Chondrocyte (in vitro differentiated cells): ENCODE measurements around the gene MYL10. TPM values are rescaled to one million over a fixed set of nuclear protein-coding genes. Genes with fewer than 3 reads are reported as not detected.

Experiments
- DNase-seq: peaks from one replicate; pipeline ENCODE4 v3.0.0; 2021; ENCODE audit warnings: mixed read lengths, low spot score
- H3K27ac Mint-ChIP-seq: one replicate; pipeline ENCODE4 v1.8.0; 2021; ENCODE audit warnings: mild to moderate bottlenecking, moderate library complexity, mixed read lengths; ENCODE audit not compliant: unreplicated experiment
- H3K27me3 Mint-ChIP-seq: 2 replicates; pipeline ENCODE4 v1.8.0; 2021; ENCODE audit warnings: low read depth, mixed read lengths
- H3K36me3 Mint-ChIP-seq: 2 replicates; pipeline ENCODE4 v1.8.0; 2021; ENCODE audit warnings: low read depth, mixed read lengths
- H3K4me1 Mint-ChIP-seq: 2 replicates; pipeline ENCODE4 v1.8.0; 2021; ENCODE audit warnings: low read depth, mild to moderate bottlenecking, mixed read lengths
- H3K4me3 Mint-ChIP-seq: one replicate; pipeline ENCODE4 v1.8.0; 2021; ENCODE audit warnings: mild to moderate bottlenecking, moderate library complexity, mixed read lengths; ENCODE audit not compliant: unreplicated experiment
- H3K9me3 Mint-ChIP-seq: 2 replicates; pipeline ENCODE4 v1.8.0; 2021; ENCODE audit warnings: low read depth, mixed read lengths
- CTCF ChIP-seq: fragments of 200-600 bp; sonication (generic); IDR thresholded peaks from 2 replicates; pipeline ENCODE4 v1.5.0; 2021; ENCODE audit warnings: antibody characterized with exemption, mild to moderate bottlenecking, moderate library complexity
- total RNA-seq: library from RNA; stranded (reverse); gene quantifications from 3 replicates; pipeline ENCODE4 v1.2.1, GENCODE V29; 2021

The MYL10 gene
- total RNA-seq, 1 donor from 2014 or later = 3.4 TPM

GRCh38 chr7:101567230-101567629 is 61.9 kb downstream of the MYL10 start:
- peak; percentile 22 for DNase-seq
- Mint-ChIP-seq H3K4me3 (no peak overlapping the region), H3K36me3 (peaks cover 8% of the 10 kb centered on the region), H3K27ac (no peak overlapping the region), H3K27me3 (peaks cover 9% of the 10 kb centered on the region), H3K4me1 (peaks cover 4% of the 10 kb centered on the region), H3K9me3 (peaks cover 18% of the 10 kb centered on the region)
- no peak for TF ChIP-seq CTCF

- H3K36me3 Mint-ChIP-seq = peaks cover 8% of the 10 kb centered on the region
Measured at GRCh38 chr7:101565601-101566209, 63.4 kb downstream of the MYL10 start.

GRCh38 chr7:101564778-101565211 is 64.3 kb downstream of the MYL10 start:
- Mint-ChIP-seq H3K9me3 (peaks cover 7% of the 10 kb centered on the region), H3K4me1 (peaks cover 4% of the 10 kb centered on the region), H3K27me3 (peaks cover 9% of the 10 kb centered on the region), H3K27ac (no peak overlapping the region), H3K36me3 (peaks cover 8% of the 10 kb centered on the region), H3K4me3 (no peak overlapping the region)
- no peak for TF ChIP-seq CTCF
- DNase-seq = peak; percentile 57

More at GRCh38 chr7:101565601-101566209, 63.4 kb downstream of the MYL10 start:
- Mint-ChIP-seq H3K4me3 (no peak overlapping the region), H3K27me3 (peaks cover 9% of the 10 kb centered on the region), H3K4me1 (peaks cover 4% of the 10 kb centered on the region), H3K27ac (no peak overlapping the region), H3K9me3 (peaks cover 10% of the 10 kb centered on the region)
- peak; percentile 67 for DNase-seq
- TF ChIP-seq CTCF = no peak

- no peak overlapping the region for H3K4me3 Mint-ChIP-seq
- peaks cover 5% of the 10 kb centered on the region for H3K36me3 Mint-ChIP-seq
- H3K4me1 Mint-ChIP-seq = peaks cover 4% of the 10 kb centered on the region
- no peak overlapping the region for H3K27ac Mint-ChIP-seq
- H3K27me3 Mint-ChIP-seq = peaks cover 9% of the 10 kb centered on the region
- no peak for DNase-seq
- no peak for TF ChIP-seq CTCF
- H3K9me3 Mint-ChIP-seq = peaks cover 3% of the 10 kb centered on the region
Measured at GRCh38 chr7:101563943-101564777, 64.9 kb downstream of the MYL10 start.

Other genes starting within 250 kb of the MYL10 start
- gene CUX1, start 188.3 kb upstream of the MYL10 start, total RNA-seq = 112 to 154 TPM (median 118 TPM) in 3 replicates